IPS-11a (cell line): ENCODE measurements around the gene LILRA5.
"Not testable (repeated sequence)": the region's sequence is repeated elsewhere in the genome, so short reads cannot be mapped to it uniquely, and the experiment has no call there.

Source experiments
- H3K4me3 ChIP-seq: one replicate; pipeline ENCODE4 v1.5.1; 2013; ENCODE audit warnings: low read depth, low read length, control low read depth

The LILRA5 gene

DNA sequence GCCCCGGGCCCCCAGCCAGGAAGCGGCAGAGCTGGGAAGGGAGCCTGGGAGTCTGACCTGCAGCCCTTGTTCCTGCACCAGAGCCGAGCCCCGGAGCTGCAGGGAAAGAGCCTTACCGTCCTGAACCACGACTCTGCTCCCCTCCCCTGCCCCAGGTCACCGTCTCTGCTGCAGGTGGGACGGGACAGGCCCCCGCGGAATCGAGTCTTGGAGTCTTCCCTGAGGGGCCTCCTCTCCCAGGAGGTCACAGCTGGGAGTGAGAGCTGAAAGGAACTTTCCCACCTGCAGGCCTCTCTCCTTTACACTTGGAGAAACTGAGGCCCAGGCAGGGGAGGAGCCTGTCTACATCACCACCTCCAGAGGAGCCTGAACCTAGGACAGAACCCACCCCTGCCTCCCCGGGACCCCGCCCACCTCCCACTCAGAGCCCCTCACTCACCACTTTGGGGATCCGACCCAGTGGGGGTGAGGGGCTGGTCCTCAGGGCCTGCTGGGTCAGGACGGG, 35.8 kb downstream of the LILRA5 start:
- H3K4me3 ChIP-seq, result not testable (repeated sequence)

- no peak overlapping the region for H3K4me3 ChIP-seq
These were observed 37.0 kb downstream of the LILRA5 start for GRCh38 chr19:54275951-54276350.

- not testable (repeated sequence) for H3K4me3 ChIP-seq
These were observed 38.5 kb downstream of the LILRA5 start for GRCh38 chr19:54274516-54274915.

DNA sequence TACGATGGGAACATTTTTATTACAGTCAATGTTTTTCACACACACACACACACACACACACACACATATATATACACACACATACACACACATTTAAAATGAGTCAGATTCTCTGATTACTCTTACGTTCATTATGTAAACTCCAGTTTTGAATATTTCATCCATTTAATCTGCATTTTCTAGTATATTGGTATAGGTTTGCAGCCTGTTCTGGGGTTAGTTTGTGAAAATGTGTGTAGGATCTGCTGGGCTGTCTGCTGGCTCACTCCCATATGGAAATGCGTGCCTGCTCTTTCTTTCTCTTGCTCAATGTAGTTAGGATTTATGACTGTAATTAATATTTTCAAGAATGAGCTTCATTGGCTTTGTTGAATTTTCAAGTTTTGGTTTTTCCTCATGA, 39.1 kb downstream of the LILRA5 start:
- no peak overlapping the region for H3K4me3 ChIP-seq

GRCh38 chr19:54272181-54272580, 40.8 kb downstream of the LILRA5 start:
- H3K4me3 ChIP-seq, result not testable (repeated sequence)

DNA sequence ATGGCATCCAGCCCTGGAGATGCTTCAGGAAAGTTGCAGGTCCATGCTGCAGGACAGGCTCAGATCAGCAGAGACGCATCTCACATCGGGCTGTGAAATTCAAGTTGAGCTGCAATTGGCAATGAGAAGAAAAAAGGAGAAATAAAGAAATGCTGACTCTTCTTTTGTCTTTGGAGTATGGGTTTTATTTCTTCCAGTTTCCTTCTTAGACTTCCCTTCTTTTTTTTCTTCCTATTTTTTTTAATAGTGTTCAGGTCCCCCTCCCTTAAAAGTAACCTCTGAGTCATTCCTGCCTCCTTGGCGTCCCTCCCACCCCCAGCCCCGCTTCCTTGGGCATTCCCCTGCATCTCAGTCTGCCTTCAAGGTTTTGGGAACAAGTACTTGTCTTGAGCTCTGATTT, 41.4 kb downstream of the LILRA5 start:
- H3K4me3 ChIP-seq, result not testable (repeated sequence)

DNA sequence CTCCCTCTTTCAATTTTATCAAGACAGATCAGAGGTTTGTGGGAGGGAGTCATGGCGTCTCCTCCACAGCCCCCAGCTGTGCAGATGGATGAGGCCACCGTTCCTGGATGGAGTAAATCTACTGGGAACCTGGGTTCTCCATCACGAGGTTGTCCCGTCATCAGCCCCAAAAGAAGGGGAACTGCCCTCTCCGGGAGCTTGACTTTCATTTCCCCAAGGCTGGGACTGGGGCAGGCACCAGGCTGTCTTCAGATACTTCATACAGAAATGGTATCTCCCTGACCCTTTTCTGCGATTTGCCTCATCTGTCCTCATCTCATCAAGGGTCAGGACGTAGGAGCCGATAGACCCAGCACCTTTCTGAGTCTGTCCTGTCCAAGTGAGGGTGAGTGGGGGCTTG, 41.9 kb downstream of the LILRA5 start:
- H3K4me3 ChIP-seq, result no peak overlapping the region

- no peak overlapping the region for H3K4me3 ChIP-seq
These were observed 44.0 kb downstream of the LILRA5 start for GRCh38 chr19:54268936-54269335.

GRCh38 chr19:54266133-54266532, 46.8 kb downstream of the LILRA5 start:
- H3K4me3 ChIP-seq, result no peak overlapping the region

- no peak overlapping the region for H3K4me3 ChIP-seq
These were observed 50.5 kb downstream of the LILRA5 start for GRCh38 chr19:54262470-54262869.

- no peak overlapping the region for H3K4me3 ChIP-seq
These were observed 50.9 kb downstream of the LILRA5 start for GRCh38 chr19:54262066-54262465.

DNA sequence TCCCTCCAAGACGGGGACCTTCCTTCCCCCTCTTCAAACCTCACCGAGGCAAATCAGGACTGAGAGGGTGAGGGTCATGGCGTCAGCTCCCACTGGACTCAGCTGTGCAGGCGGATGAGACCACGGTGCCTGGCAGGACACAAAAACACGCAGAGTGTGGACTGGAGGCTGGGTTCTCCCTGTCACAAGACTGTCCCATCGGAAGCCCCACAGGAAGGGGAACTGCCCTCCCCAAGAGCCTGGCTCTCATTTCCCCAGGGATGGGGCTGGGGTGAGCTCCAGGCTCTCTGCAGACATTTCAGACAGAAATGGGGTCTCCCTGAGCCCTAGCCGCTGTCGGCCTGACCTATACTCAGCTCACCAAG, 55.9 kb downstream of the LILRA5 start, which contains the start of gene LILRB5:
Gene LILRB5, minus strand, starts transcription at position 158 of the 365 bp plus-strand sequence. Its CDS starts 80 bp downstream, at position 78.
- H3K4me3 ChIP-seq, result no peak within 1 kb of the TSS
